ENCODE measurements around the gene CDR2.

The CDR2 gene

DNA sequence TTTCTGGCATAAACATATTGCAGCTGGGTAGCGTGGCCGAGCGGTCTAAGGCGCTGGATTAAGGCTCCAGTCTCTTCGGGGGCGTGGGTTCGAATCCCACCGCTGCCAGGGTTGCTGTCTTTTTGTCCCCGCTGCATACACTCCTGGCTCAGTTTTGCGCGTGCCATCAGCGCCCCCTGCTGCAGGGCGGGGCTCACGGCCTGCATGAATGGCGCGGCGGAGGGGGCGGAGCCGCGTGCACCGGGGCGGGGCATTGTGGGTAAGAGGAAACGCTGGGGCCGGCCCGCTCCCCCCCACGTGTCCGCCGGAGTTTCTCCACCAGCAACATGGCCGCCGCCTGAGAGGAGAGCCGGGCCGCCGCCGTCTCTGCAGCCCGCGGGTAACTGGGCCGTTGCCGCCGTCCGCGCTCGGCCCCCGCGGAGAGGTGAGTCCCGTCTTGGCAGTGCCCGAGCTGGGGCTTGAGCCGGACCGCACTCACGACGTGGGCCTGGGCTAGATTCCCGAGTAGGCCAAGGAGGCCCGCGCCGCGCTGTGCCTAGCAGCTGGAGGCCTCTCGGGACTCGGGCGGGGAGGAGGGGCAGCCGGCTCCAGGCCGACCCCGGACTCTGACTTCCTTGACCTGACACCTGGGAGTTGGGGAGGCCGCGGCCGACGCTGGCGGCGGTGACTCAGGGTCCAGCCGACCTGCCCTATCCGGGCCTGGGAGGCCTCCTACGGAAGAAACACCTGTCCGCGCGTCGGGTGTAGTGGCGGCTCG lies 77.1 kb downstream of the CDR2 start, which contains the start of gene POLR3E (continued):
- no peak for TF ChIP-seq ZNF830 (tag by site-specific recombination; IDR thresholded peaks at IDR 0.05; ENCODE audit: low read depth)
- TF ChIP-seq, protein P1, sequence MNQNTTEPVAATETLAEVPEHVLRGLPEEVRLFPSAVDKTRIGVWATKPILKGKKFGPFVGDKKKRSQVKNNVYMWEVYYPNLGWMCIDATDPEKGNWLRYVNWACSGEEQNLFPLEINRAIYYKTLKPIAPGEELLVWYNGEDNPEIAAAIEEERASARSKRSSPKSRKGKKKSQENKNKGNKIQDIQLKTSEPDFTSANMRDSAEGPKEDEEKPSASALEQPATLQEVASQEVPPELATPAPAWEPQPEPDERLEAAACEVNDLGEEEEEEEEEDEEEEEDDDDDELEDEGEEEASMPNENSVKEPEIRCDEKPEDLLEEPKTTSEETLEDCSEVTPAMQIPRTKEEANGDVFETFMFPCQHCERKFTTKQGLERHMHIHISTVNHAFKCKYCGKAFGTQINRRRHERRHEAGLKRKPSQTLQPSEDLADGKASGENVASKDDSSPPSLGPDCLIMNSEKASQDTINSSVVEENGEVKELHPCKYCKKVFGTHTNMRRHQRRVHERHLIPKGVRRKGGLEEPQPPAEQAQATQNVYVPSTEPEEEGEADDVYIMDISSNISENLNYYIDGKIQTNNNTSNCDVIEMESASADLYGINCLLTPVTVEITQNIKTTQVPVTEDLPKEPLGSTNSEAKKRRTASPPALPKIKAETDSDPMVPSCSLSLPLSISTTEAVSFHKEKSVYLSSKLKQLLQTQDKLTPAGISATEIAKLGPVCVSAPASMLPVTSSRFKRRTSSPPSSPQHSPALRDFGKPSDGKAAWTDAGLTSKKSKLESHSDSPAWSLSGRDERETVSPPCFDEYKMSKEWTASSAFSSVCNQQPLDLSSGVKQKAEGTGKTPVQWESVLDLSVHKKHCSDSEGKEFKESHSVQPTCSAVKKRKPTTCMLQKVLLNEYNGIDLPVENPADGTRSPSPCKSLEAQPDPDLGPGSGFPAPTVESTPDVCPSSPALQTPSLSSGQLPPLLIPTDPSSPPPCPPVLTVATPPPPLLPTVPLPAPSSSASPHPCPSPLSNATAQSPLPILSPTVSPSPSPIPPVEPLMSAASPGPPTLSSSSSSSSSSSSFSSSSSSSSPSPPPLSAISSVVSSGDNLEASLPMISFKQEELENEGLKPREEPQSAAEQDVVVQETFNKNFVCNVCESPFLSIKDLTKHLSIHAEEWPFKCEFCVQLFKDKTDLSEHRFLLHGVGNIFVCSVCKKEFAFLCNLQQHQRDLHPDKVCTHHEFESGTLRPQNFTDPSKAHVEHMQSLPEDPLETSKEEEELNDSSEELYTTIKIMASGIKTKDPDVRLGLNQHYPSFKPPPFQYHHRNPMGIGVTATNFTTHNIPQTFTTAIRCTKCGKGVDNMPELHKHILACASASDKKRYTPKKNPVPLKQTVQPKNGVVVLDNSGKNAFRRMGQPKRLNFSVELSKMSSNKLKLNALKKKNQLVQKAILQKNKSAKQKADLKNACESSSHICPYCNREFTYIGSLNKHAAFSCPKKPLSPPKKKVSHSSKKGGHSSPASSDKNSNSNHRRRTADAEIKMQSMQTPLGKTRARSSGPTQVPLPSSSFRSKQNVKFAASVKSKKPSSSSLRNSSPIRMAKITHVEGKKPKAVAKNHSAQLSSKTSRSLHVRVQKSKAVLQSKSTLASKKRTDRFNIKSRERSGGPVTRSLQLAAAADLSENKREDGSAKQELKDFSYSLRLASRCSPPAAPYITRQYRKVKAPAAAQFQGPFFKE (tag by site-specific recombination; IDR thresholded peaks at IDR 0.05; ENCODE audit: borderline replicate concordance) = 0 out of 2 replicates have a peak, but pooled peaks have one; percentile 96
- no peak for TF ChIP-seq ZNF529 (tag by site-specific recombination; IDR thresholded peaks at IDR 0.05; ENCODE audit: insufficient replicate concordance)
- TF ChIP-seq, protein P2, sequence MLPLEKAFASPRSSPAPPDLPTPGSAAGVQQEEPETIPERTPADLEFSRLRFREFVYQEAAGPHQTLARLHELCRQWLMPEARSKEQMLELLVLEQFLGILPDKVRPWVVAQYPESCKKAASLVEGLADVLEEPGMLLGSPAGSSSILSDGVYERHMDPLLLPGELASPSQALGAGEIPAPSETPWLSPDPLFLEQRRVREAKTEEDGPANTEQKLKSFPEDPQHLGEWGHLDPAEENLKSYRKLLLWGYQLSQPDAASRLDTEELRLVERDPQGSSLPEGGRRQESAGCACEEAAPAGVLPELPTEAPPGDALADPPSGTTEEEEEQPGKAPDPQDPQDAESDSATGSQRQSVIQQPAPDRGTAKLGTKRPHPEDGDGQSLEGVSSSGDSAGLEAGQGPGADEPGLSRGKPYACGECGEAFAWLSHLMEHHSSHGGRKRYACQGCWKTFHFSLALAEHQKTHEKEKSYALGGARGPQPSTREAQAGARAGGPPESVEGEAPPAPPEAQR (tag by site-specific recombination; IDR thresholded peaks at IDR 0.05) = peak; percentile 88
- no peak for TF ChIP-seq ZNF548 (tag by site-specific recombination; IDR thresholded peaks at IDR 0.05)
- TF ChIP-seq ZNF423 (tag by site-specific recombination; IDR thresholded peaks at IDR 0.05) = no peak
- no peak for TF ChIP-seq ZNF670 (tag by site-specific recombination; IDR thresholded peaks at IDR 0.05; ENCODE audit: low read depth)
- no peak for TF ChIP-seq ZNF292 (tag by site-specific recombination; IDR thresholded peaks at IDR 0.05; ENCODE audit: borderline replicate concordance, low read depth)
- peak; percentile 99 for TF ChIP-seq ZSCAN30 (tag by site-specific recombination; IDR thresholded peaks at IDR 0.05)
- TF ChIP-seq BCL11B (tag by site-specific recombination; IDR thresholded peaks at IDR 0.05; ENCODE audit: low read depth) = no peak
- TF ChIP-seq ZNF114 (tag by site-specific recombination; IDR thresholded peaks at IDR 0.05) = no peak
- peak; percentile 47; the same call in 1 of the 2 replicates for TF ChIP-seq EGR2 (tag by site-specific recombination; IDR thresholded peaks at IDR 0.05; ENCODE audit: low read depth)
- TF ChIP-seq, protein P3, sequence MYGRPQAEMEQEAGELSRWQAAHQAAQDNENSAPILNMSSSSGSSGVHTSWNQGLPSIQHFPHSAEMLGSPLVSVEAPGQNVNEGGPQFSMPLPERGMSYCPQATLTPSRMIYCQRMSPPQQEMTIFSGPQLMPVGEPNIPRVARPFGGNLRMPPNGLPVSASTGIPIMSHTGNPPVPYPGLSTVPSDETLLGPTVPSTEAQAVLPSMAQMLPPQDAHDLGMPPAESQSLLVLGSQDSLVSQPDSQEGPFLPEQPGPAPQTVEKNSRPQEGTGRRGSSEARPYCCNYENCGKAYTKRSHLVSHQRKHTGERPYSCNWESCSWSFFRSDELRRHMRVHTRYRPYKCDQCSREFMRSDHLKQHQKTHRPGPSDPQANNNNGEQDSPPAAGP (tag by site-specific recombination; IDR thresholded peaks at IDR 0.05) = peak; percentile 98
- no peak for TF ChIP-seq MYNN (tag by site-specific recombination; IDR thresholded peaks at IDR 0.05; ENCODE audit: borderline replicate concordance)
- TF ChIP-seq, protein P4, sequence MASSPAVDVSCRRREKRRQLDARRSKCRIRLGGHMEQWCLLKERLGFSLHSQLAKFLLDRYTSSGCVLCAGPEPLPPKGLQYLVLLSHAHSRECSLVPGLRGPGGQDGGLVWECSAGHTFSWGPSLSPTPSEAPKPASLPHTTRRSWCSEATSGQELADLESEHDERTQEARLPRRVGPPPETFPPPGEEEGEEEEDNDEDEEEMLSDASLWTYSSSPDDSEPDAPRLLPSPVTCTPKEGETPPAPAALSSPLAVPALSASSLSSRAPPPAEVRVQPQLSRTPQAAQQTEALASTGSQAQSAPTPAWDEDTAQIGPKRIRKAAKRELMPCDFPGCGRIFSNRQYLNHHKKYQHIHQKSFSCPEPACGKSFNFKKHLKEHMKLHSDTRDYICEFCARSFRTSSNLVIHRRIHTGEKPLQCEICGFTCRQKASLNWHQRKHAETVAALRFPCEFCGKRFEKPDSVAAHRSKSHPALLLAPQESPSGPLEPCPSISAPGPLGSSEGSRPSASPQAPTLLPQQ (tag by site-specific recombination; IDR thresholded peaks at IDR 0.05) = peak; percentile 91
- TF ChIP-seq, protein P5, sequence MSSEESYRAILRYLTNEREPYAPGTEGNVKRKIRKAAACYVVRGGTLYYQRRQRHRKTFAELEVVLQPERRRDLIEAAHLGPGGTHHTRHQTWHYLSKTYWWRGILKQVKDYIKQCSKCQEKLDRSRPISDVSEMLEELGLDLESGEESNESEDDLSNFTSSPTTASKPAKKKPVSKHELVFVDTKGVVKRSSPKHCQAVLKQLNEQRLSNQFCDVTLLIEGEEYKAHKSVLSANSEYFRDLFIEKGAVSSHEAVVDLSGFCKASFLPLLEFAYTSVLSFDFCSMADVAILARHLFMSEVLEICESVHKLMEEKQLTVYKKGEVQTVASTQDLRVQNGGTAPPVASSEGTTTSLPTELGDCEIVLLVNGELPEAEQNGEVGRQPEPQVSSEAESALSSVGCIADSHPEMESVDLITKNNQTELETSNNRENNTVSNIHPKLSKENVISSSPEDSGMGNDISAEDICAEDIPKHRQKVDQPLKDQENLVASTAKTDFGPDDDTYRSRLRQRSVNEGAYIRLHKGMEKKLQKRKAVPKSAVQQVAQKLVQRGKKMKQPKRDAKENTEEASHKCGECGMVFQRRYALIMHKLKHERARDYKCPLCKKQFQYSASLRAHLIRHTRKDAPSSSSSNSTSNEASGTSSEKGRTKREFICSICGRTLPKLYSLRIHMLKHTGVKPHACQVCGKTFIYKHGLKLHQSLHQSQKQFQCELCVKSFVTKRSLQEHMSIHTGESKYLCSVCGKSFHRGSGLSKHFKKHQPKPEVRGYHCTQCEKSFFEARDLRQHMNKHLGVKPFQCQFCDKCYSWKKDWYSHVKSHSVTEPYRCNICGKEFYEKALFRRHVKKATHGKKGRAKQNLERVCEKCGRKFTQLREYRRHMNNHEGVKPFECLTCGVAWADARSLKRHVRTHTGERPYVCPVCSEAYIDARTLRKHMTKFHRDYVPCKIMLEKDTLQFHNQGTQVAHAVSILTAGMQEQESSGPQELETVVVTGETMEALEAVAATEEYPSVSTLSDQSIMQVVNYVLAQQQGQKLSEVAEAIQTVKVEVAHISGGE (tag by site-specific recombination; conservative IDR thresholded peaks at IDR 0.05; ENCODE audit: low read depth) = peak; percentile 77
- TF ChIP-seq ZNF658 (tag by site-specific recombination; IDR thresholded peaks at IDR 0.05) = no peak
- no peak for TF ChIP-seq ZNF514 (tag by site-specific recombination; IDR thresholded peaks at IDR 0.05)
- TF ChIP-seq, protein P6, sequence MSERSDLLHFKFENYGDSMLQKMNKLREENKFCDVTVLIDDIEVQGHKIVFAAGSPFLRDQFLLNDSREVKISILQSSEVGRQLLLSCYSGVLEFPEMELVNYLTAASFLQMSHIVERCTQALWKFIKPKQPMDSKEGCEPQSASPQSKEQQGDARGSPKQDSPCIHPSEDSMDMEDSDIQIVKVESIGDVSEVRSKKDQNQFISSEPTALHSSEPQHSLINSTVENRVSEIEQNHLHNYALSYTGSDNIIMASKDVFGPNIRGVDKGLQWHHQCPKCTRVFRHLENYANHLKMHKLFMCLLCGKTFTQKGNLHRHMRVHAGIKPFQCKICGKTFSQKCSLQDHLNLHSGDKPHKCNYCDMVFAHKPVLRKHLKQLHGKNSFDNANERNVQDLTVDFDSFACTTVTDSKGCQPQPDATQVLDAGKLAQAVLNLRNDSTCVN (tag by site-specific recombination; optimal IDR thresholded peaks at IDR 0.05) = peak; percentile 97
- TF ChIP-seq ZNF23 (tag by site-specific recombination; IDR thresholded peaks at IDR 0.05; ENCODE audit: borderline replicate concordance) = 0 out of 2 replicates have a peak, but pooled peaks have one; percentile 17
